ENCODE results near the gene FAM53B. TPM values are rescaled to one million over a fixed set of nuclear protein-coding genes. Genes with fewer than 3 reads are reported as not detected.

Gene FAM53B
- total RNA-seq, 2 experiments from 2014 or later: 13.3 to 13.9 TPM

GRCh38 chr10:124596116-124596785 lies 147.9 kb downstream of the FAM53B start:
- Mint-ChIP-seq H3K4me3 (no peak overlapping the region), H3K27ac (no peak overlapping the region), H3K27me3 (no peaks in the 10 kb centered on the region), H3K4me1 (no peaks in the 10 kb centered on the region), H3K9me3 (ENCODE audit: low read depth) (no peaks in the 10 kb centered on the region), H3K36me3 (ENCODE audit: low read depth) (no peaks in the 10 kb centered on the region)
- DNase-seq: no peak
- no peak for ATAC-seq
- CTCF ChIA-PET: no interaction called here
- intact Hi-C loops (cut with DNase I, micrococcal nuclease): no loop called here
- POLR2A ChIA-PET: no interaction called here

GRCh38 chr10:124595143-124595883 lies 148.9 kb downstream of the FAM53B start:
- no peak for DNase-seq
- intact Hi-C loops (cut with DNase I, micrococcal nuclease): no loop called here

GRCh38 chr10:124594240-124594639 lies 149.9 kb downstream of the FAM53B start:
- no peak overlapping the region for H3K4me3 Mint-ChIP-seq
- intact Hi-C loops (cut with DNase I, micrococcal nuclease): no loop called here
- no peak for ATAC-seq
- H3K27me3 Mint-ChIP-seq: no peaks in the 10 kb centered on the region
- CTCF ChIA-PET: interaction anchor here (0.6 to 1.1 kb wide), 2 partner anchors 92 to 146 kb away, joined by 3 read pairs; no protein-coding TSS in a partner anchor
- no peaks in the 10 kb centered on the region for H3K4me1 Mint-ChIP-seq
- DNase-seq: no peak
- H3K9me3 Mint-ChIP-seq (ENCODE audit: low read depth): no peaks in the 10 kb centered on the region
- H3K36me3 Mint-ChIP-seq (ENCODE audit: low read depth): no peaks in the 10 kb centered on the region
- POLR2A ChIA-PET: no interaction called here
- no peak overlapping the region for H3K27ac Mint-ChIP-seq

More at GRCh38 chr10:124595143-124595883, 148.9 kb downstream of the FAM53B start:
- Mint-ChIP-seq H3K9me3 (ENCODE audit: low read depth) (no peaks in the 10 kb centered on the region), H3K36me3 (ENCODE audit: low read depth) (no peaks in the 10 kb centered on the region), H3K4me3 (no peak overlapping the region), H3K27me3 (no peaks in the 10 kb centered on the region), H3K27ac (no peak overlapping the region), H3K4me1 (no peaks in the 10 kb centered on the region)
- ChIA-PET POLR2A (no interaction called here), CTCF (no interaction called here)
- no peak for ATAC-seq

- H3K36me3 Mint-ChIP-seq (ENCODE audit: low read depth): no peaks in the 10 kb centered on the region
- H3K4me1 Mint-ChIP-seq: no peaks in the 10 kb centered on the region
- DNase-seq (no peak), ATAC-seq (no peak)
- ChIA-PET POLR2A (no interaction called here), CTCF (interaction anchor here (1.1 kb wide), 1 partner anchor 147 kb away, joined by 3 read pairs; no protein-coding TSS in a partner anchor)
- intact Hi-C loops (cut with DNase I, micrococcal nuclease): no loop called here
- H3K27me3 Mint-ChIP-seq: no peaks in the 10 kb centered on the region
- no peak overlapping the region for H3K4me3 Mint-ChIP-seq
- no peak overlapping the region for H3K27ac Mint-ChIP-seq
- no peaks in the 10 kb centered on the region for H3K9me3 Mint-ChIP-seq (ENCODE audit: low read depth)
Measured at GRCh38 chr10:124593431-124593985, 150.7 kb downstream of the FAM53B start.

- H3K9me3 Mint-ChIP-seq (ENCODE audit: low read depth): no peaks in the 10 kb centered on the region
- ATAC-seq (no peak), DNase-seq (no peak)
- no peaks in the 10 kb centered on the region for H3K36me3 Mint-ChIP-seq (ENCODE audit: low read depth)
- ChIA-PET POLR2A (no interaction called here), CTCF (interaction anchor here (0.6 kb wide), 1 partner anchor 1915 kb away, joined by 3 read pairs; no protein-coding TSS in a partner anchor)
- H3K4me3 Mint-ChIP-seq: no peak overlapping the region
- H3K27ac Mint-ChIP-seq: no peak overlapping the region
- H3K4me1 Mint-ChIP-seq: no peaks in the 10 kb centered on the region
- intact Hi-C loops (cut with DNase I, micrococcal nuclease): no loop called here
- H3K27me3 Mint-ChIP-seq: no peaks in the 10 kb centered on the region
Measured at GRCh38 chr10:124592736-124593430, 151.3 kb downstream of the FAM53B start.

- Mint-ChIP-seq H3K36me3 (ENCODE audit: low read depth) (no peaks in the 10 kb centered on the region), H3K9me3 (ENCODE audit: low read depth) (no peaks in the 10 kb centered on the region), H3K27ac (no peak overlapping the region), H3K27me3 (no peaks in the 10 kb centered on the region), H3K4me3 (no peak overlapping the region), H3K4me1 (no peaks in the 10 kb centered on the region)
- no peak for ATAC-seq
- intact Hi-C loops (cut with DNase I, micrococcal nuclease): no loop called here
- DNase-seq: no peak
- POLR2A ChIA-PET: no interaction called here
- CTCF ChIA-PET: interaction anchor here (0.6 kb wide), 1 partner anchor 1914 kb away, joined by 3 read pairs; no protein-coding TSS in a partner anchor
Measured at GRCh38 chr10:124592101-124592500, 152.1 kb downstream of the FAM53B start.

- H3K27ac Mint-ChIP-seq: no peak overlapping the region
- POLR2A ChIA-PET: no interaction called here
- ATAC-seq (no peak), DNase-seq (no peak)
- no peaks in the 10 kb centered on the region for H3K27me3 Mint-ChIP-seq
- no peaks in the 10 kb centered on the region for H3K36me3 Mint-ChIP-seq (ENCODE audit: low read depth)
- CTCF ChIA-PET: no interaction called here
- H3K9me3 Mint-ChIP-seq (ENCODE audit: low read depth): no peaks in the 10 kb centered on the region
- intact Hi-C loops (cut with DNase I, micrococcal nuclease): no loop called here
- H3K4me1 Mint-ChIP-seq: no peaks in the 10 kb centered on the region
- no peak overlapping the region for H3K4me3 Mint-ChIP-seq
Measured at GRCh38 chr10:124591123-124591495, 153.1 kb downstream of the FAM53B start.

GRCh38 chr10:124590216-124591122 lies 153.7 kb downstream of the FAM53B start:
- no peaks in the 10 kb centered on the region for H3K27me3 Mint-ChIP-seq
- no peak overlapping the region for H3K4me3 Mint-ChIP-seq
- ATAC-seq (no peak), DNase-seq (no peak)
- H3K4me1 Mint-ChIP-seq: no peaks in the 10 kb centered on the region
- POLR2A ChIA-PET: interaction anchor here (0.6 kb wide), 1 partner anchor 82 kb away, joined by 3 read pairs; no protein-coding TSS in a partner anchor
- intact Hi-C loops (cut with DNase I, micrococcal nuclease): no loop called here
- H3K36me3 Mint-ChIP-seq (ENCODE audit: low read depth): no peaks in the 10 kb centered on the region
- CTCF ChIA-PET: no interaction called here
- no peak overlapping the region for H3K27ac Mint-ChIP-seq
- H3K9me3 Mint-ChIP-seq (ENCODE audit: low read depth): no peaks in the 10 kb centered on the region

- H3K4me1 Mint-ChIP-seq: no peaks in the 10 kb centered on the region
- intact Hi-C loops (cut with DNase I, micrococcal nuclease): no loop called here
- H3K4me3 Mint-ChIP-seq: no peak overlapping the region
- ChIA-PET CTCF (no interaction called here), POLR2A (no interaction called here)
- H3K9me3 Mint-ChIP-seq (ENCODE audit: low read depth): no peaks in the 10 kb centered on the region
- no peak overlapping the region for H3K27ac Mint-ChIP-seq
- DNase-seq: no peak
- no peaks in the 10 kb centered on the region for H3K27me3 Mint-ChIP-seq
- H3K36me3 Mint-ChIP-seq (ENCODE audit: low read depth): no peaks in the 10 kb centered on the region
- ATAC-seq: no peak
Measured at GRCh38 chr10:124589491-124590041, 154.6 kb downstream of the FAM53B start.

- Mint-ChIP-seq H3K27ac (no peak overlapping the region), H3K27me3 (no peaks in the 10 kb centered on the region), H3K36me3 (ENCODE audit: low read depth) (no peaks in the 10 kb centered on the region), H3K9me3 (ENCODE audit: low read depth) (no peaks in the 10 kb centered on the region), H3K4me3 (no peak overlapping the region), H3K4me1 (no peaks in the 10 kb centered on the region)
- CTCF ChIA-PET: interaction anchor here (0.5 kb wide), 1 partner anchor 26 kb away, joined by 3 read pairs; no protein-coding TSS in a partner anchor
- intact Hi-C loops (cut with DNase I, micrococcal nuclease): no loop called here
- ATAC-seq (no peak), DNase-seq (no peak)
- POLR2A ChIA-PET: no interaction called here
Measured at GRCh38 chr10:124588736-124589490, 155.3 kb downstream of the FAM53B start.
